K562 (cell line): Measurements from ENCODE around the gene SLC44A5. TPM values are rescaled to one million over a fixed set of nuclear protein-coding genes. Genes with fewer than 3 reads are reported as not detected.

Source experiments
- ARHGAP35 ChIP-seq: fragments of 450-650 bp; IDR thresholded peaks from 2 replicates; pipeline ENCODE4 v1.6.1; 2018; ENCODE audit not compliant: partially characterized antibody
- CTCF ChIP-seq, 3 experiments: IDR thresholded peaks in 2 of 3; conservative IDR thresholded peaks in 1 of 3; 2 replicates each; pipeline ENCODE4 v1.5.1; 2011 to 2012; ENCODE audit warnings: low read length in 3 of 3, mild to moderate bottlenecking in 3 of 3, control low read depth in 2 of 3, improper control_type of control experiment in 1 of 3, inconsistent platforms in 1 of 3, low read depth in 1 of 3, mixed read lengths in 1 of 3, moderate library complexity in 1 of 3; ENCODE audit not compliant: insufficient read depth in 2 of 3
- EZH2 ChIP-seq: IDR thresholded peaks from 2 replicates; pipeline ENCODE4 v1.6.1; 2012; ENCODE audit warnings: low read depth, mild to moderate bottlenecking, inconsistent platforms, low read length, borderline replicate concordance
- HNRNPL ChIP-seq: fragments of 200-400 bp; formaldehyde crosslinking; IDR thresholded peaks from 2 replicates; pipeline ENCODE4 v1.6.1; 2017; ENCODE audit warnings: low read depth, mild to moderate bottlenecking, low read length
- HOMEZ ChIP-seq: fragments of 250-450 bp; sonication (Bioruptor Pico); IDR thresholded peaks from 2 replicates; pipeline ENCODE4 v1.4.0; 2020; ENCODE audit warnings: mild to moderate bottlenecking, moderate library complexity
- NONO ChIP-seq, 2 experiments: fragments of 200-400 bp in 1 of 2; fragments of 450-650 bp in 1 of 2; formaldehyde crosslinking in 1 of 2; IDR thresholded peaks; 2 replicates each; pipeline ENCODE4 v1.6.1; 2017; ENCODE audit warnings: low read depth in 2 of 2, mild to moderate bottlenecking in 2 of 2, moderate library complexity in 2 of 2, low read length in 1 of 2
- RAD21 ChIP-seq, 2 experiments: fragments of 250-450 bp in 1 of 2; fragments of 450-650 bp in 1 of 2; sonication (Bioruptor Pico) in 1 of 2; formaldehyde crosslinking in 1 of 2; IDR thresholded peaks in 1 of 2; conservative IDR thresholded peaks in 1 of 2; 2 replicates each; pipeline versions ENCODE4 v1.4.0 to v1.8.0; 2020 to 2022; ENCODE audit warnings: mild to moderate bottlenecking in 2 of 2, moderate library complexity in 1 of 2
- RCOR1 ChIP-seq, 2 experiments: IDR thresholded peaks; 2 replicates each; pipeline ENCODE4 v1.6.1; 2012; ENCODE audit warnings: low read depth in 2 of 2, low read length in 2 of 2, borderline replicate concordance in 1 of 2, improper control_type of control experiment in 1 of 2
- RHOXF2B ChIP-seq: fragments of 250-450 bp; sonication (Bioruptor Pico); conservative IDR thresholded peaks from 2 replicates; pipeline ENCODE4 v1.5.1; 2021
- SMC3 ChIP-seq: conservative IDR thresholded peaks from 2 replicates; pipeline ENCODE4 v1.6.1; 2011; ENCODE audit warnings: low read depth, low read length, improper control_type of control experiment; ENCODE audit not compliant: insufficient read depth
- SREBF1 ChIP-seq: fragments of 150-350 bp; IDR thresholded peaks from 2 replicates; pipeline ENCODE4 v1.6.1; 2014; ENCODE audit warnings: antibody characterized with exemption, low read depth, low read length, borderline replicate concordance
- TARDBP ChIP-seq: fragments of 450-650 bp; IDR thresholded peaks from 2 replicates; pipeline ENCODE4 v1.6.1; 2016
- ZBTB2 ChIP-seq: fragments of 450-650 bp; IDR thresholded peaks from 2 replicates; pipeline ENCODE4 v1.6.1; 2016; ENCODE audit warnings: antibody characterized with exemption
- ZNF184 ChIP-seq: sonication (generic); formaldehyde crosslinking; IDR thresholded peaks from 2 replicates; pipeline ENCODE4 v1.5.0; 2020; ENCODE audit warnings: missing genetic modification reagents
- ZNF224 ChIP-seq: sonication (generic); formaldehyde crosslinking; IDR thresholded peaks from 2 replicates; pipeline ENCODE4 v1.8.0; 2022; ENCODE audit warnings: mild to moderate bottlenecking, missing genetic modification reagents
- polyA plus RNA-seq, 8 experiments: library from polyadenylated mRNA; depleted of rRNA in 4 of 8; stranded (reverse) in 5 of 8; unstranded in 3 of 8; fragments of >200 nt; fragmentation: Nextera tagmentation in 2 of 8; fragmentation: Illumina TruSeq in 1 of 8; extraction: Ambion mirVana in 2 of 8; extraction: Trizol in 1 of 8; gene quantifications; 2 replicates each; pipeline versions ENCODE4 v1.2.1 to v1.2.3, GENCODE V29; 2011 to 2014; ENCODE audit warnings: inconsistent platforms in 1 of 8, missing spikeins in 1 of 8
- total RNA-seq, 7 experiments: library from RNA; depleted of rRNA in 6 of 7; stranded (reverse); fragments of >200 nt in 6 of 7; fragmentation: Illumina TruSeq in 2 of 7; extraction: Trizol in 2 of 7; gene quantifications; 2 replicates each; pipeline versions ENCODE4 v1.2.1 to v1.2.3, GENCODE V29; 2011 to 2021; ENCODE audit warnings: low replicate concordance in 1 of 7

SLC44A5 gene
- total and polyA plus RNA-seq, 9 of the 15 experiments (the other 6 are each of a cell fraction or from before 2014, with no cell fraction given), result 1.2 to 10.1 (median 3.2) TPM

- TF ChIP-seq RCOR1 (IDR thresholded peaks at IDR 0.05; ENCODE audit: borderline replicate concordance in 1 of 2, low read depth in 2 of 2, low read length in 2 of 2), result no peak
- no peak for TF ChIP-seq SREBF1
- TF ChIP-seq NONO (IDR thresholded peaks at IDR 0.05; ENCODE audit: low read depth in 2 of 2, low read length in 1 of 2), result no peak
- no peak for TF ChIP-seq TARDBP
- TF ChIP-seq SMC3, result peak; percentile 70
- no peak for TF ChIP-seq EZH2
- TF ChIP-seq RHOXF2B (CRISPR knock-in tag), result no peak
- no peak for TF ChIP-seq ZNF224
- TF ChIP-seq CTCF (IDR thresholded peaks at IDR 0.05 in 2 of 3, conservative IDR thresholded peaks at IDR 0.05 in 1 of 3; ENCODE audit: insufficient read depth in 2 of 3, low read depth in 1 of 3, low read length in 3 of 3), result peak; percentile 63 to 77 (median 70); a peak in 5 of 6 replicates
- peak; percentile 87 to 95 for TF ChIP-seq RAD21 (CRISPR knock-in tag; conservative IDR thresholded peaks at IDR 0.05 in 1 of 2, IDR thresholded peaks at IDR 0.05 in 1 of 2)
- TF ChIP-seq HOMEZ (CRISPR knock-in tag), result no peak
- TF ChIP-seq HNRNPL, result no peak
- no peak for TF ChIP-seq ARHGAP35
- no peak for TF ChIP-seq ZBTB2
- no peak for TF ChIP-seq ZNF184 (CRISPR knock-in tag)
Measured at GRCh38 chr1:75632350-75632949, 21.5 kb upstream of the SLC44A5 start (continued).
